CD4-positive, alpha-beta T cell (primary cell): Measurements from ENCODE around the gene FLRT2. TPM values are rescaled to one million over a fixed set of nuclear protein-coding genes. Genes with fewer than 3 reads are reported as not detected.

Experiments used
- ATAC-seq: fragments of 200-7000 bp; cut with Tn5 transposase; one replicate; pipeline ENCODE4 v1.10.0; 2022; ENCODE audit warnings: mild to moderate bottlenecking; ENCODE audit not compliant: poor library complexity
- CTCF ChIA-PET: fragments of 350-600 bp; sonication (Branson Sonifier 250); formaldehyde crosslinking; loops from one replicate; lab custom pipeline; 2021; ENCODE audit warnings: antibody characterized with exemption, inconsistent platforms; lab: Charles Lee
- POLR2A ChIA-PET: fragments of 350-600 bp; sonication (Branson Sonifier 250); formaldehyde crosslinking; loops from one replicate; lab custom pipeline; 2021; ENCODE audit warnings: antibody characterized with exemption, inconsistent platforms; lab: Charles Lee
- DNase-seq, 14 experiments: peaks; one replicate each; pipeline ENCODE4 v3.0.0-alpha.2; 2013 to 2020; ENCODE audit warnings: mixed read lengths in 2 of 14
- H3K27ac ChIP-seq, 2 donors: one replicate each; pipeline versions ENCODE4 v1.5.1 to v1.7.0; 2013; ENCODE audit warnings: low read length in 2 of 2, low read depth in 1 of 2, mild to moderate bottlenecking in 1 of 2
- H3K27me3 ChIP-seq, 2 experiments: 1 replicate in 1 of 2; 2 replicates in 1 of 2; pipeline versions ENCODE4 v1.6.1 to v1.7.0; 2013; ENCODE audit warnings: low read length in 2 of 2, control low read depth in 1 of 2, mild to moderate bottlenecking in 1 of 2, moderate library complexity in 1 of 2; ENCODE audit not compliant: insufficient read depth in 2 of 2, control insufficient read depth in 1 of 2
- H3K36me3 ChIP-seq: one replicate; pipeline ENCODE4 v1.6.1; 2013; ENCODE audit warnings: low read length, control low read depth; ENCODE audit not compliant: insufficient read depth
- H3K4me1 ChIP-seq: one replicate; pipeline ENCODE4 v1.6.1; 2013; ENCODE audit warnings: low read length, control low read depth; ENCODE audit not compliant: insufficient read depth
- H3K4me3 ChIP-seq: one replicate; pipeline ENCODE4 v1.5.1; 2013; ENCODE audit warnings: mild to moderate bottlenecking, low read length, moderate library complexity
- H3K9me3 ChIP-seq, 2 experiments: 1 replicate in 1 of 2; 2 replicates in 1 of 2; pipeline versions ENCODE4 v1.6.1 to v1.7.0; 2013; ENCODE audit warnings: low read length in 2 of 2, mild to moderate bottlenecking in 2 of 2, control low read depth in 1 of 2, moderate library complexity in 1 of 2; ENCODE audit not compliant: control insufficient read depth in 1 of 2, insufficient read depth in 1 of 2
- H3K27ac Mint-ChIP-seq: one replicate; pipeline ENCODE4 v1.8.0; 2020; ENCODE audit warnings: mixed read lengths
- H3K27me3 Mint-ChIP-seq: one replicate; pipeline ENCODE4 v1.8.0; 2021; ENCODE audit warnings: mixed read lengths
- H3K36me3 Mint-ChIP-seq: one replicate; pipeline ENCODE4 v1.8.0; 2021; ENCODE audit warnings: low read depth, mixed read lengths
- H3K4me1 Mint-ChIP-seq: one replicate; pipeline ENCODE4 v1.8.0; 2021; ENCODE audit warnings: low read depth, mixed read lengths
- H3K4me3 Mint-ChIP-seq: one replicate; pipeline ENCODE4 v1.8.0; 2020; ENCODE audit warnings: mild to moderate bottlenecking, mixed read lengths
- H3K9me3 Mint-ChIP-seq: one replicate; pipeline ENCODE4 v1.8.0; 2020; ENCODE audit warnings: mixed read lengths
- CTCF ChIP-seq: fragments of 200-600 bp; IDR thresholded peaks from one replicate; pipeline ENCODE4 v1.8.0; 2022; ENCODE audit warnings: antibody characterized with exemption, mild to moderate bottlenecking
- intact Hi-C, 2 experiments: fragments of 100-400 bp; cut with DNase I in 1 of 2; cut with micrococcal nuclease in 1 of 2; formaldehyde crosslinking; loops; one replicate each; pipeline versions ENCODE4 v1.15.1 to v1.9.0; 2023 to 2025; cut with DNase I, micrococcal nuclease
- total RNA-seq, 174 experiments: library from RNA in 2 of 174; stranded (reverse) in 2 of 174; gene quantifications; one replicate each; pipeline ENCODE4 v1.2.3 and lab custom pipeline; 2021 to 2026

Gene FLRT2
- total RNA-seq, 2 experiments from 2014 or later = not detected

DNA sequence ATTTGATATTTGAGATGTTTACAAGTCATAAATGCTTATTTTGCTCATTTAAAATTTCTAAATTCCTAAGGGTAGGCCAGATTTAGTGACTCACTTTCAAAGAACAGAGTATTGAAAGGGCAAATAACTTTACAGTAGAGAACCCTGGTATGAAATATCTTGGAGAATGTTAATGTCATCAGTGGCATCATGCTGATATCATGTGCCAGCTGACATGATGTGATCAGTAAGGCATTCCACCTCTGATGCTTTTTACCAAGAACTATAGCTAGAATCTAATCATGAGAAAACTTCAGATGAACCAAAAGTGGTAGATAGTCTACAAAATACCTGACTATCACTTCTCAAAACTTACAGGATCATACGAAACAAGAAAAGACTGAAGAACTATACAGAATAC lies 2.9 kb upstream of the FLRT2 start:
- no peaks in the 10 kb centered on the region for H3K9me3 Mint-ChIP-seq
- peaks cover 57% of the 10 kb centered on the region for H3K27me3 Mint-ChIP-seq
- H3K4me3 Mint-ChIP-seq = no peak overlapping the region
- H3K4me3 ChIP-seq = no peak overlapping the region
- peaks cover 0 to 30% of the 10 kb centered on the region in 2 experiments for H3K9me3 ChIP-seq
- no peak for ATAC-seq
- peaks cover 23 to 28% of the 10 kb centered on the region in 2 experiments for H3K27me3 ChIP-seq
- H3K36me3 Mint-ChIP-seq = no peaks in the 10 kb centered on the region
- TF ChIP-seq CTCF = no peak
- CTCF ChIA-PET = no interaction called here
- no peak overlapping the region for H3K27ac ChIP-seq
- H3K4me1 Mint-ChIP-seq = peaks cover under 1% of the 10 kb centered on the region
- H3K36me3 ChIP-seq = no peaks in the 10 kb centered on the region
- POLR2A ChIA-PET = no interaction called here
- H3K27ac Mint-ChIP-seq = no peak overlapping the region
- intact Hi-C loops = no loop called here
- H3K4me1 ChIP-seq = no peaks in the 10 kb centered on the region
- DNase-seq = no peak

GRCh38 chr14:85527445-85528035 lies 2.4 kb upstream of the FLRT2 start:
- ChIA-PET POLR2A (no interaction called here), CTCF (no interaction called here)
- ATAC-seq = no peak
- Histone ChIP-seq H3K27ac (no peak overlapping the region), H3K9me3 (peaks cover 0 to 32% of the 10 kb centered on the region in 2 experiments), H3K4me3 (no peak overlapping the region), H3K4me1 (no peaks in the 10 kb centered on the region), H3K27me3 (peaks cover 28 to 34% of the 10 kb centered on the region in 2 experiments), H3K36me3 (no peaks in the 10 kb centered on the region)
- H3K27ac Mint-ChIP-seq = no peak overlapping the region
- peaks cover 6% of the 10 kb centered on the region for H3K4me1 Mint-ChIP-seq
- intact Hi-C loops = no loop called here
- H3K4me3 Mint-ChIP-seq = no peak overlapping the region
- H3K27me3 Mint-ChIP-seq = peaks cover 63% of the 10 kb centered on the region
- no peaks in the 10 kb centered on the region for H3K9me3 Mint-ChIP-seq
- H3K36me3 Mint-ChIP-seq = no peaks in the 10 kb centered on the region
- DNase-seq = no peak
- no peak for TF ChIP-seq CTCF

DNA sequence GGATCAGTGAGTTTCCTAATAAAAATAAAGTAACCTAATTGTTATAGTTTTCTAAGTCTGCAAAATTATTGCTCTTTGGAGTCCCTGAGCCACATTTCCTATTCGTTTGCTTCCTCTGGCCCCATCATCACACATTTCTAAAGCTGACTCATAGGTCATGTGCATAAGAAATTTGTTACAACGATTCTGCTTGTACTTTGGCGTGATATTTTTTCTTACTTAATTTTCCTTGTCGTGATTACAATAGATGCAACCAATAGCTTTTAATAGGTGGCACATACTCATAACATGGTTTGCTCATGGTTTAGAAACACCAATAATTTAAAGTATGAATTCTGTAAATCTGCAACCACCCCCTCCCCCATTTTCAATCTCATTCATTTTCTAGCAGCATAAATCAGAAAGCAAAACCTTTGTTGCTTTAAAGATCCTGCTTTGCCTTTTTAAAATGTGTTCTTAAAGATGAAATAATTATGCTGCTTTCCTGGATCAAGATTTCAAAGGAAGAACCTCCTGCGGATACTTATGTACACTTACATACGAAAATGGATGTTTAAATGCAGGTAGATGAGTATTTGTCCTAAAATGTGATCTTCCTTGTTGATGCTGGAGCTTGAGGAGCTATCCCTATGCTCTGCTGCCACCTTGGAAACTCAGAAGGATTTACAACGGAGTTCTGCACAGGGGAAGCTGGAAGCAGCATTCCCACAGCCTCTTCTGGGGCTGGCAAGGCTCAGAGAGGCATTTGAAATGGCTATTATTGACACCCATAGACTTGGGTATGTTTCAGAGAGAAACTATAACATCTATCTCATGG lies 1.7 kb upstream of the FLRT2 start:
- intact Hi-C loops = no loop called here
- H3K27me3 Mint-ChIP-seq = peaks cover 68% of the 10 kb centered on the region

More for the DNA sequence above, 1.7 kb upstream of the FLRT2 start:
- H3K27me3 ChIP-seq = peaks cover 35 to 41% of the 10 kb centered on the region in 2 experiments
- no peaks in the 10 kb centered on the region for H3K9me3 Mint-ChIP-seq
- no peak for TF ChIP-seq CTCF
- ChIA-PET CTCF (no interaction called here), POLR2A (no interaction called here)
- no peak overlapping the region for H3K4me3 ChIP-seq
- no peaks in the 10 kb centered on the region for H3K36me3 ChIP-seq
- H3K27ac ChIP-seq = no peak overlapping the region
- DNase-seq = no peak
- H3K4me1 ChIP-seq = no peaks in the 10 kb centered on the region
- no peaks in the 10 kb centered on the region for H3K36me3 Mint-ChIP-seq
- H3K9me3 ChIP-seq = peaks cover 0 to 32% of the 10 kb centered on the region in 2 experiments
- no peak overlapping the region for H3K4me3 Mint-ChIP-seq
- H3K27ac Mint-ChIP-seq = no peak overlapping the region
- H3K4me1 Mint-ChIP-seq = peaks cover 6% of the 10 kb centered on the region
- no peak for ATAC-seq
